Stimulated activated CD4-positive, alpha-beta T cell treated with anti-CD3 and anti-CD28 coated beads, Interleukin-15, amount 100 ng/mL, for 48 hours (primary cell): ENCODE results near the gene TMEM161A.
"Not testable (repeated sequence)": the region's sequence is repeated elsewhere in the genome, so short reads cannot be mapped to it uniquely, and the experiment has no call there.

Experiments
- DNase-seq, 2 donors: peaks; one replicate each; pipeline ENCODE4 v3.0.0-alpha.2; 2020; ENCODE audit warnings: low read depth in 2 of 2

The TMEM161A gene

DNA sequence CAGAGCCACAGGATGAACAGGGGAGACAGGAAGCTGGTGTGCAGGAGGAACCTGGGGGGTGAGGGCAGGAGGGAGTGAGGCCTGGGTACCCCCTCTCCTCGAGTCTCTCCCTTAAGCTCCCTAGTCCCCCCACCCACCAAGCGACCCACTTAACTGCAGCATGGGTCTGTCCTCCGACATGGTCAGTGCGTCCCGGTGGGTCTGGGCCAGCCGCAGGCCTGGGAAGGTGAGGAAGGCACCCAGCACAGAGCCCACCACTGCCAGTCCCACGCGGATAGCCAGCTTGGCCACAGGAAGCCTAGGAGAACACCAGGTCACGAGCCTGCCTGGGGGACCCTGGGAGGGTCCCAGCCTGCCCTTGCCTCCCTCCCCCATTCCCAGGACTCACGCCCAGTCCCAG is 16.9 kb downstream of the TMEM161A start:
- no peak for DNase-seq

DNA sequence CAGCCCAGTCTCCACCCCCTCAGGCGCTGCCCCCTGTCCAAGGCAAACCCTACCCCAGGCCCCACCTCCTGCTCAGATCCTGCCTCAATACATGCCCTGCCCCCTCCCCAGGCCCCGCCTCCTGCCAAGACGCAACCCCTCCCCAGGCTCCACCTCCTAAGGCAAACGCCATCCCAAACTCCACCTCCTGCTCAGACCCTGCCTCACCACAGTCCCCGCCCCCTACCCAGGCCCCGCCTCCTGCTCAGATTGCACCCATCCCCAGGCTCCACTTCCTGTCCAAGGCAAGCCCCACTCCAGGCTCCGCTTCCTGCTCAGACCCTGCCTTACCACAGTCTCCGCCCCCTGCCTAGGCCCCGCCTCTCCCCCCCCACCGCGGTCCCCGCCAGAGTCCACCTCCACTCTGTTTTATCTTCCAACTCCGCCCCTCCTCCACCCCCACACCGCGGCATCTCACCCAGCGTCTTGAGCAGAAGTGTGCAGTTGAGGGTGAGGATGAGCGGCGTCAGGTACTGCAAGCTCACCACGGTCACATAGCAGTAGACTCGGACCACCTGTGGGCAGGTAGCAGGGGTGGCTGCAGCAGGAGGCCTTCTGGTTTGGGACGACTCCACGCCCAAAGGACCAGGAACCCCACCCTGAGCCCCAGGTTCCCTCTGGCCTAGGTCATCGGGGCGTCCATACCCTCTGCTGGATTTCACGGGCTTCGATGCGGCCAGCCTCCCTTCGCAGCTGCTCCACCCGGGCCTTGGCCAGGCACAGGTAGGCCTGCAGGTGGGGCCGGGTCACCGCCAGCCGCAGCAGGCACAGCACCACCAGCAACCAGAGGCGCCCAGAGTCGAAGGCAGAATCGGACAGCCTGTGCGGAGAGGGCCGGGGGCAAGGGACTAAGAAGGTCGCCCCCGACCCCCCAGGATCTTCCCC is 17.7 kb downstream of the TMEM161A start:
- DNase-seq, result peak; percentile 22 to 23

DNA sequence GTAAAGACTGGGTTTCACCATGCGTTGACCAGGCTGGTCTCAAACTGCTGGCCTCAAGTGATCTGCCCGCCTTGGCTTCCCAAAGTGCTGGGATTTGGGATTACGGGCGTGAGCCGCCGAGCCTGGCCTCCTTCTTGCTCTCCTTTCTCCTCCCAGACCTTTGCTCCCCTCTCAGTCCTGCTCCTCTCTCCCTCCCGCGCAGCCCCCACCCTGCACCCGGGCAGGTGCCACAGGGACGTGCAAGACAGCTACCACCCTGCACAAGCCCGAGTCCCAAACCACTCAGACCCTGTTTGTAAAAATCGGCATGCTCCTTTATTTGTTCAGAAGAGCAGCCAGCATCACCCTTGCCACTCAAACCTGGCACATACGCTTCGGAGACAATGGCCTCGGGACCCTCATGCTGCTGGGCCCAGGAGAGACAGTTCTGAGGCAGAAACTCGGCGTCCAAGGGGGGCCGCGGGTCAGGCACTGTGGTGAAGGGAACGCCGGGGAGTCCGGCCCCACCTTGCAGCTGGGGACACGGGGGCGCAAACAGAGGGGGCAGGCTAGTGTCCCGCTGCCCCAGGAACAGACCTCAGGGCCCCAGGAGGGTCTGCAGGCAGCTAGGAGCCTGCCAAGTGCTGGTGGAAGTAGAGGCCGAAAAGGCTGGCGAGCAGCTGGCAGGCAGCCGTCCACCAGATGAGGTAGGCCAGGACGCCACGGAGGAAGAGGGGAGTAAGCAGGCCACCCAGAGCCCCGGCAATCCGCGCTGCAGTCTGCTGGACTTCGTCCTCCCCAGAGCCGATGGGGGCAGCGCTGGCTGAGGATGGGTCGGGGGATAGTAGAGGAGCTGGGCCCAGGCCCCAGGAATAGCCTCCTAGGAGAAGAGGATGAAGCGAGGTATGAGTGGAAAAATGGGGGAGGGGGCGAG is 18.7 kb downstream of the TMEM161A start:
- DNase-seq, result no peak

DNA sequence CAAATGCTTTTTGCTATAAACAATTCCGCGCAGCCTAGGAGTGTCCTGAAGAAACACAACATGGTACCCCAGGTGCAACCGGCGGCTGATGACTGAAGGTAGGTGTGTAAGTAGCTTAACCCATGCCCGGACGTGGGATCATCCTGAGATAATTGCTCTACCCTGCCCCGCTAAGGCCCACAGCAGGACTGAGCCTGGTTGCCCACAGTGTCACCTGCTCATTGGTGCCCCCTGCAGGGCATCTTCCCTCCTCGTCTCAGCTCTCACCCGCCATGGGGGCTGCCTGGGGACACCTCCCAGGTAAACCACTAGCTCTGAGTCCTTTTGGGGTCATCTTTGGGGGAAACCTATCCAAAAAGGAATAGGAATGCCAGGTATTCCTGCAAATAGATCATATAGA is 22.3 kb downstream of the TMEM161A start:
- DNase-seq, result peak in 1 of 2 donors; percentile 40

DNA sequence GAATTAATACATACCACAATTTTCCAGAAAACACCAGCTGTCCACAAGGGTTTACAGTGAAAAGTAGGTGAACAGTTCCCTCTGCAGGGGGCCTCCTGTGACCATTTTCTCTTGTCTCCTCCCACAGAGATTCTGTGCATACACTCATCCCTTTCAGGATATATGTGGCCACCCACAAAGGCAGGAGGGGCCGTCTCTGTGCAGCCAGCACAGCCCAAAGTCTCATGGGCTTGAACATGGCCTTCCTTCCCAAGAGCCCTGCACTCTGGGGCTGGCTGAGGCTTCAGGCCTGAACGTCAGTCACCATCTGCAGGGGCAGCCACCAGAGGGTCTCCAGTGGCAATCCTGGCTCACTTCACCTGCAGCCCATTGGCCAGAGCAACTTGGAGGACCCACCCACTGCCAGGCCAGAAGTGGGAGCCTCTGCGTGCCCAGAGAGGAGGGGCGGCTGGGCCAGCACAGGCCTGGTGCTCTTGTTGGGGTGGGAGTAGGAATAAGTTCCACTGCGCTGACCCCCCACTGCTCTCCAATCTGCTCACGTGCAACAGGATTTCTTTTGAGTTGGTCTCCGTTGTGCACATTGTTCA is 25.1 kb downstream of the TMEM161A start:
- no peak for DNase-seq

DNA sequence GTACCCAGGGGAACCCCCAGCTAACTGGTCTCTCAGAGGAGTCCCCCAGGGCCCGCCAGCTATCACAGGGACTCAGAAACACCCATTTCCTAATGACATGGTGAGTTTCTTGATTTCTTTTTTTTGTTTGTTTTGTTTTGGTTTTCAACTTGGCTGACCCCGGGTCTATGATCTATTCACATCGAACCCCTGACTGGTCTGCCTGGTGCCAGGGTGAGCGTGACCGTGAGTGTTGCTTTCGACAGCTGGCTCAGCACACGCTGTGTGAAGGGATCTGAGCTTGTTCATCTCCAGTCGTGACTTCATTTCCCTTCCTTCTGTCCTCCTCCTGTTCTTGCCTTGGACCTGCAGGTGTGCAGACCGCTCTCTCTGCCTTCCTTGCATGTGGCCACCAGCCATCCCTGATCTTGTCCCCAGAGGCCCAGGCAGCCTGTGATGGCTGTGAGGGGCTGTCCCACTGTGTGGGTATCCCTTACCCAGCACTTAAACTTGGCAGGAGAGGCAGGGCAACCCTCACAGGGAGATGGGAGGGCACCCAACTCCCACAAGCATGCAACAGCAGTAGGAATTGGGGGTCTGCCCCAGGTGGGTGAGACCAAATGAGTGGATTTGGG is 26.2 kb downstream of the TMEM161A start:
- no peak for DNase-seq

DNA sequence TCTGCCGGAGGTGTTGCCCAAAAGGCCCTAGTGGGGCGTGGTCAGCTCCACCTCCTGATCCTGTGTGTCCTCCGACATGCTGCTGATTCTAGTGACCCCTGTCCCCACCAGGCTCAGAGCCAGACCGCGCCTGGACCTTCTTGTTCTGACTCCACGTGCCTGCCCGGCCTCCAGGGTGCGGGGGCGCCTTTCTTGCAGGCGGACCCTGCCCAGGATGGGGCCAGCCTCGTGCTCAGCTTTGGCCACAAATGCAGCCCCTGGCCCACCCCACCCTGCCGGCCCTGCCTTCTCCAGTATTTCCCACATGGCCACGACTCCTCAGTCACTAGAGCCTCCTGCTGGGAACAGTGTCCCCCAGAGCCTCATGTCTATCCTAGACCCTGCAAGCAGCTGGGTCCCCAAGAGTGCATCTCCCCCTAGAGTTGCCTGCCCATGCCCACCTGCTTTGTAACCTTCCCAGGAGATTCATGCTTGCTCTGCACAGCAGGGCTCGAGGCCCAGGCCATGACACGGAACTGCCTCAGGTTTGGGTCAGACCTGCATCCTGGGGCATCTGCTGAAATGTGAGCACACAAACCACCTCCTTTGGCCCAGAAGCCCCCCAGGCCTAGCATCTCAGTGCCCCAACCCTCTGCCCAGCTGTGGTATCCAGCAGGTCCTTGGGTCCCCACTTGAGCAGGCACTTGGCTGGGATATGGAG is 27.0 kb downstream of the TMEM161A start:
- no peak for DNase-seq

DNA sequence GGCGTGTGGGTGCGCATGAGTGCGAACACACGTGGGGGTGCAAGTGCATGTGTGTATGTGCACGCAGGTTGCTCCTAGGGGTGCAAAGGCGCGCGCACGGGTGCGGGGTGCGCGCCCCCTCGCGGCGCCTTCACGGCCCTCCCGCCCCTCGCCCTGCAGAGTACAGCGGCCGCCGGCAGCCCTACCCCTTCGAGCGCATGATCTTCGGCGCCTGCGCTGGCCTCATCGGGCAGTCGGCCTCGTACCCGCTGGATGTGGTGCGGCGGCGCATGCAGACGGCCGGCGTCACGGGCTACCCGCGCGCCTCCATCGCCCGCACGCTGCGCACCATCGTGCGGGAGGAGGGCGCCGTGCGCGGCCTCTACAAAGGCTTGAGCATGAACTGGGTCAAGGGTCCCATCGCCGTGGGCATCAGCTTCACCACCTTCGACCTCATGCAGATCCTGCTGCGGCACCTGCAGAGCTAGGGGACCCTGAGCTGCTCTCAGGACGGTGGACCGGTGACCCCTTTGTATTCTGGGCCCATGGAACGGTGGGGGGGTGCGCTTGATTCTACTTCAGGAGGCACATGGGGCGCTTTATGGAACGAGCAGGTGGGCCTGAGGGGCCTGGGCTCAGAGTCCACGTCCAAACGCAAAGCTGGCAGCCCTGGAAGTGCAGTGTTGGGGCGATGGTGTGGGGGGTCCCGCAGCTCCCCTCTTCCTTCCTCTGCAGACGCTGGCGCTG is 27.7 kb downstream of the TMEM161A start:
- DNase-seq, result peak in 1 of 2 donors; percentile 10

DNA sequence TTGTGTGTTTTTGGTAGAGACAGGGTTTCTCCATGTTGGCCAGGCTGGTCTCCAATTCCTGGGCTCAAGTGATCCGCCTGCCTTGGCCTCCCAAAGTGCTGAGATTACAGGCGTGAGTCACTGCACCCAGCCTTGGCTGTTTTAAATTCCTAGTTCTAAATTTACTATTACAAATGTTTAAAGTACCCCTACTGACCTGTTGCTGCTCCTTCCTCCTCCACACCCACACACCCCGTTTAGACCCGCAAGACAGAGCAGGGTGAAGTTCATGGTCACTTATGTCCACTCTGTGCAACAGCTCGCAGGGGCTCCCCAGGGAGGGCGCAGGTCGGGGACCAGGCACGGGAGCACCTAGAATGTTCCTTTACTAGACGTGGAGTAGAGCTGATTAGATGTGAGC is 28.7 kb downstream of the TMEM161A start:
- no peak for DNase-seq

DNA sequence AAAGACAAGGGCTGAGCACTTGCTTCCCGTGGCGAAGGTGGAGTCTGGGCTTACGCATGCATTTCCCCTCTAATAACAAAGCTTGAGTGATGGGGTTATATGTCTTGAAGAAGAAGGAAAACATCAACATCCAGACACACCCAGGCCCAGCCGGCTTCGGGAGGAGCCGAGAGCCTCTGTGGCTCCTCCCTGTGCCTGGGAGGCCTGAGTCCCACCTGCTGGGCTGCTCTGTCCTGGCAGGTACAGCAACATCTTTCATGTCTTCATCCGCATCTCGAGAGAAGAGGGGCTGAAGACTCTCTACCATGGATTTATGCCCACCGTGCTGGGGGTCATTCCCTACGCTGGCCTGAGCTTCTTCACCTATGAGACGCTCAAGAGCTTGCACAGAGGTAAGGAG is 30.6 kb downstream of the TMEM161A start:
- no peak for DNase-seq

DNA sequence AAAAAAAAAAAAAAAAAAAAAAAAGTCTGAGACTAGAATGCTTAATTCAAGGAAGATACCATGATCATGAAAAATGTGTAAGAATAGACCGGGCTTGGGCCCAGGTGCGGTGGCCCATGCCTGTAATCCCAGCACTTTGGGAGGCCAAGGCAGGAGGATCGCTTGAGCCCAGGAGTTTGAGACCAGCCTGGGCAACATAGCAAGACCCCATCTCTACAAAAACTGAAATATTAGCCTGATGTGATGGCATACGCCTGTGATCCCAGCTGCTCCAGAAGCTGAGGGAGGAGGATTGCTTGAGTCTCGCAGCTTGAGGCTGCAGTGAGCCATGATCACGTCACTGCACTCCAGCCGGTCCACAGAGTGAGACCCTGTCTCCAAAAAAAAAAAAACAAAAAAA is 31.3 kb downstream of the TMEM161A start:
- not testable (repeated sequence) for DNase-seq

DNA sequence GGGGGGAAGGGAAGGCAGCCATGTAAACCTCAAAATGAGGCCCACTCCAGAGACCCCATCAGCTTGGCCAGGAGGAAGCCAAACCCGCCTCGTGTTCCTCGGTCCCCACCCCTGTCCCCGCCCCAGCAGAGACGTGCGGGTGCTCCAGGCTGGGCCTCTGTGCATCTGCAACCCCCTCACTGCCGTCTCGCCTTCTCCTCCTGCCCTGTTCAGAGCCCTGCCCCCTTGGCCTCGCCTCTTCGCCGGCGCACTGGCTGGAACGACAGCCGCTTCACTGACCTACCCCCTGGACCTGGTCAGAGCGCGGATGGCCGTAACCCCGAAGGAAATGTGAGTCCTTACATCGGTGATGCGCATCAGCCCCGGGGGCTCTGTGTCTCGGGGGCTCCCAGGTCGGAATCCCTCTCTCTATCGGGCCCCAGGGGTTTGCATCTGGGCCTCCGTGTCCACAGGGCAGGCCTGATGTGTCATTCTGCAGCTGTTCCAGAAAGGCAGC is 32.2 kb downstream of the TMEM161A start:
- DNase-seq, result no peak

DNA sequence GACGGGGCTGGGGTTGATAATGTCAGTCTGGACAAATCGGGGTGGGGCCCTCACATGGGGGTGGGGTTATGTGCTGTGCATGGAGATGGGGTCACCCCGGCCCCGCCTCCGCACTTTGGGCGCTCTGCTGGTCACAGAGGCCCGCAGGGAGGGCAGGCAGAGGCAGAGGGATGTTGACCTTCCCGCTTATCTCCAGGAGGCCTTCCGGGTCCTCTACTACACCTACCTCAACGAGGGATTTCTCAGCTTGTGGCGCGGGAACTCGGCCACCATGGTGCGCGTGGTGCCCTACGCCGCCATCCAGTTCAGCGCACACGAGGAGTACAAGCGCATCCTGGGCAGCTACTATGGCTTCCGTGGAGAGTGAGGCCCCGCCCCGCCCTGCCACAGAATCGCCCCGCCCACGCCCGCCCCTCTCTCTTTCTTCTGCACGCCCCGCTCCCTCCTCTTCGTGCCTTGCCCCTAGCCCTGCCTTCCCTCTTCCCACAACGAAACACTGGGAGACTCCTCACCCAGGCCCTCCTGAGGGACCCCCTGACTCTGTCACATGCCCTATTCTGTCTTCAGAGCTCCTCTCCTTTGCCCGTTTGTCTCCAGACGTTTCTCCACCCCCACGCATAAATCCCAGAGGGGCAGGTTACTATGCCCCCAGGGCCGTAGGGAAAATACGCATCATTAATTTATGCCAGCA is 32.8 kb downstream of the TMEM161A start:
- DNase-seq, result no peak

DNA sequence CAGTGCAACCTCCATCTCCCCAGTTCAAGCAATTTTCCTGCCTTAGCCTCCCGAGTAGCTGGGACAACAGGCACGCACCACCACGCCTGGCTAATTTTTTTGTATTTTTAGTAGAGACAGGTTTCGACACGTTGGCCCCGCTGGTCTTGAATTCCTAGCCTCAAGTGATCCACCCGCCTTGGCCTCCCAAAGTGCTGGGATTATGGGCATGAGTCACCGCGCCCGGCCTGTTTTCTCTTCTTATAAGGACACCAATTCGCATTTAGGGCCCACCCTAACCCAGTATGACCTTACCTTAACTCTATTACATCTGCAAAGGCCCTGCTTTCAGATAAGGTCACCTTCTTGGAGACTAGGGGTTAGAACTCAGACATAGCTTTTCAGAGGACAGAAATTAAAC is 35.1 kb downstream of the TMEM161A start:
- DNase-seq, result no peak

DNA sequence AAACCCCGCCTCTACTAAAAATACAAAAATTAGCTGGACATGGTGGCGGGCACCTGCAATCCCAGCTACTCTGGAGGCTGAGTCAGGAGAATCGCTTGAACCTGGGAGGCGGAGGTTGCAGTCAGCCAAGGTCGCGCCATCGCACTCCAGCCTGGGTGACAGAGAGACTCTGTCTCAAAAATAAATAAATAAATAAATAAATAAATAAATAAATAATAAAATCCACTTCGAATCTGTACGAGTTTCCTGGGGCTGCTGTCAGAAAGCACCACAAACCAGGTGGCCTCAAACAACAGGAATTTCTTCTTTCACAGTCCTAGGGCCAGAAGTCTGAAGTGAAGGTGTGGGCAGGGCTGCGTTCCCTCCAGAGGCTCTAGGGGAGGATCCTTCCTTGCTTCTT is 35.7 kb downstream of the TMEM161A start:
- not testable (repeated sequence) for DNase-seq

DNA sequence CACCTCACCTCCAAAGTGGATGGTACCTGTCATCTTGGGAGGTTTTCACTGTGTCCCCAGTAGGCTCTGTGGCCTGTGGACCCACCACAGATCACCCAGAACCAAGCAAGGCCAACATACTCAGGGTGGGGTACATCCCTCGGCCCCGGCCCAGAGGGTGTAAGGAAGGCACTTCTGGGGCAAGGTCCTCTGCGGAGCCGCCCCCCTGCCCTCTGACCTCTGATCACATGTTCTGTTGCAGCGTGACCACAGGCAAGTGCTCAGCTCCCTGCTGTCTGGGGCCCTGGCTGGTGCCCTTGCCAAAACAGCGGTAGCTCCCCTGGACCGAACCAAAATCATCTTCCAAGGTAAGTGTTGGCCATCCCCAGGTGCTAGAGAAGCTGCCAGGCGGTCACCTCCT is 36.7 kb downstream of the TMEM161A start:
- no peak for DNase-seq

DNA sequence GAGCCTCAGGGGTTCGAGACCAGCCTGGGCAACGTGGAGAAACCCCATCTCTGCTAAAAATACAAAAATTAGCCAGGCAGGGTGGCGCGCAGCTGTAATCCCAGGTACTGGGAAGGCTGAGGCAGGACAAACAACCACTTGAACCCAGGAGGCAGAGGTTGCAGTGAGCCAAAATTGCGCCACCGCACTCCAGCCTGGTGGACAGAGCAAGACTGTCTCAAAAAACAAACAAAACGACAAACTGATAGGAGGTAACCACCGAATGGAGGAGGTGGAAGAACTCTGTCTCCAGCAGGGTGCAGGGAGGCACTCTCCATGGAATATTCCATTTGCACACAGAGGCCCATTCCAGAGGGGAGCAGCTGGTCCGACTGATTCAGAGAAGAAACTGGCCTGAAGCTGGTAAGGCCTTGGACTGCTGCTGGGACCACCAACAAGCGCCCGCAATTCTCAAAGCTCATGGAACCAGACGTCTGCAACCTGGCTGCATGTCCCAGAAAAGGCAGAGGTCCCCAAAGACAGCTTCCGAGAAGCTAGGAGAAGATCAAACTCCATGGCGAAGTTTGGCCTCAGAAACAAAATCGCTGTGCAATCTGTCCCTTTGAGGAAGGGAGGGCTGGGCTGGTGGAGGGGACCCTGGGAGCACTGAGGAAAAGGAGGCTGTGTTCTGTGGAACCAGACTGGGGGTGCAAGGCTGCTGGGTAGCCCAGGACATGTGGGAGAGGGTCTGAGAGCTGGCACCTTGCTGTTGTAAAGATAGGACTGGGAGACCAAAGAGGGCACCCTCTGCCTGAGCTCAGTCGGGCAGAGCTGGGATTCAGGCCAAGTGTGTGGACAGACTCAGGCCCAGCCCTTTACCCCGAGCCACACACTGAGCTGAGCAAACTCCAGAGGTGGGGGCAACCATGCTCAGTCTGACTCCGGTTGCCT is 39.3 kb downstream of the TMEM161A start:
- no peak for DNase-seq

DNA sequence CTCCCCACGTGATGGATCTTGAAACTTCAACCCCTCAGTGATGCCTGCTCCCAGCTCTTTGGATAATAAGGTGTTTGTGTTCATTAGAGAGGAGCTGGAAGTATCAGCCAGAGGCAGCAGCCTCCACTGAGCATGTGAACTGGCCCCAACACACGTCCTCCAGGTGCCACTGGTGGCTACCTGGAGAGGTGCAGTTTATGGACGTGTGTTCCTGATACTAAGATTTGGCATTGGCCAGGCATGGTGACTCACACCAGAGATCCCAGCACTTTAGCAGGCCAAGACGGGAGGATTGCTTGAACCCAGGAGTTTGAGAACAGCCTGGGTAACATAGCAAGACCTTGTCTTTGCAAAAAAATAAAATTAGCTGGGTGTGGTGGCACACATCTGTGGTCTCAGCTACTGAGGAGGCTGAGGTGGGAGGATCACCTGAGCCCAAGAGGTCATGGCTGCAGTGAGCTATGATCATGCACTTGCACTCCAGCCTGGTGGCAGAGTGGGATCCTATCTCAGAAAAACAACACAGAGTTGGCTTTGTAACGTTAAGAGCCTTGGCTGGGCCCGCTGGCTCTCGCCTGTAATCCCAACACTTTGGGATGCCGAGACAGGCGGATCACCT is 40.1 kb downstream of the TMEM161A start:
- no peak for DNase-seq
